ENCODE measurements around the gene ATP6V0C. TPM values are rescaled to one million over a fixed set of nuclear protein-coding genes. Genes with fewer than 3 reads are reported as not detected.

ATP6V0C gene
- total RNA-seq, 8 experiments from 2014 or later = 24.7 to 75.3 (median 47.4) TPM

Other genes with a start within 250 kb of the ATP6V0C start
- gene RNPS1, start 245.8 kb upstream of the ATP6V0C start, total RNA-seq = 100 to 1,000 TPM; 108 to 257 (median 163) TPM
- 10 to 100 TPM in 6 of 8 experiments, 1 to 10 TPM in 2; 2.1 to 41.4 (median 23.3) TPM for gene ABCA3, start 173.2 kb upstream of the ATP6V0C start, total RNA-seq
- gene CCNF, start 84.5 kb upstream of the ATP6V0C start, total RNA-seq = 10 to 100 TPM in 3 of 8 experiments, 1 to 10 TPM in 5; 1.7 to 32.2 (median 6.8) TPM
- 10 to 100 TPM in 4 of 8 experiments, 1 to 10 TPM in 3, under 1 TPM in 1; 0.61 to 26.8 (median 10.0) TPM for gene TEDC2, start 53.8 kb upstream of the ATP6V0C start, total RNA-seq
- 1 to 10 TPM in 7 of 8 experiments, under 1 TPM in 1; 0.51 to 4.6 (median 1.4) TPM for gene NTN3, start 42.7 kb upstream of the ATP6V0C start, total RNA-seq
- 10 to 100 TPM; 12.3 to 23.5 (median 14.7) TPM for gene TBC1D24, start 38.8 kb upstream of the ATP6V0C start, total RNA-seq
- gene AMDHD2, start 6.4 kb downstream of the ATP6V0C start, total RNA-seq = 10 to 100 TPM in 6 of 8 experiments, 1 to 10 TPM in 2; 5.6 to 41.7 (median 14.4) TPM
- gene CEMP1, start 17.5 kb downstream of the ATP6V0C start, total RNA-seq = 1 to 10 TPM in 7 of 8 experiments, under 1 TPM in 1; 0.76 to 6.4 (median 2.5) TPM
- 10 to 100 TPM; 17.0 to 31.6 (median 26.2) TPM for gene PDPK1, start 24.1 kb downstream of the ATP6V0C start, total RNA-seq
- 10 to 100 TPM; 17.6 to 30.0 (median 26.2) TPM for gene KCTD5, start 168.6 kb downstream of the ATP6V0C start, total RNA-seq
- 1 to 10 TPM; 1.1 to 7.5 (median 4.2) TPM for gene PRSS27, start 206.3 kb downstream of the ATP6V0C start, total RNA-seq
- 100 to 1,000 TPM in 5 of 8 experiments, 10 to 100 TPM in 3; 66.4 to 557 (median 130) TPM for gene SRRM2, start 238.7 kb downstream of the ATP6V0C start, total RNA-seq

All from motor neuron (in vitro differentiated cells).